Testis (tissue), 2 donors: ENCODE data around the gene DAAM2.

Experiments used
- POLR2A ChIP-seq: fragments of 450-650 bp; IDR thresholded peaks from one replicate; pipeline ENCODE4 v1.6.1; 2017; ENCODE audit warnings: antibody characterized with exemption, mild to moderate bottlenecking, moderate library complexity
- TF ChIP-seq, protein P1 (sequence below), 3 experiments: fragments of 450-650 bp in 2 of 3; fragments of 200-600 bp in 1 of 3; sonication (generic) in 1 of 3; IDR thresholded peaks; one replicate each; pipeline ENCODE4 v1.5.1; 2016 to 2019; ENCODE audit warnings: antibody characterized with exemption in 3 of 3, mild to moderate bottlenecking in 2 of 3, moderate library complexity in 1 of 3

DNA sequence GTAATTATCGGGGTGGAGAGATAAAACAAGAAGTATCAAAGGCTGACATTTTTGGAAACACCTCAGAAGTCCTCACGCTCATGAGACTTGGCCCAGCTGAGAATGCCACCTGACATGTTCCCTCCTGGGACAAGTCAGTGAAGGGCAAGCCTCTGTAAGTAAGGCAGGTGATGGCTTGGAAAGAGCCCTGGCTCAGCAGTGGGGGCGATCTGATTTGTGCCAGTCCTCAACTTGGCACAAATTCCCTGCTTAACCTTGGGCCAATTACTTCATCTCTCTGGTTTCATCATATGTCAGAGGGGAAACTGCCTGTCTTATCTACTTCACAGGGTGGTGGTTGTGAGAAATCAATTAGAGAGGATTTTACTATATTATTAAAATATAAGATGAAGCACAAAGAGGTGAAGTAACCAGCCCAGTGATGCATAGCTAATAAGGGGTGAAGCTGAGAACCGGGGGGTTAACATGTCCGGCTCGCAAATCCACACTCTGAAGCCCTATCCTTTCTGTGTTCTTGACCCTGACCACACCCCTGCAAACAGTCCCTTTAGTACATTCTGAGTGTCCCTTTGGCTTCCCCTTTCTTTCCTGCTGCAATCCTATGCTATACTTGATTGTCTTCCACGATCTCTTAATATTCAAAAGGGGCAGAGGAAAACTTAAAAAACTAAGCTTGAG, 150.9 kb downstream of the DAAM2 start:
- TF ChIP-seq, protein P1, sequence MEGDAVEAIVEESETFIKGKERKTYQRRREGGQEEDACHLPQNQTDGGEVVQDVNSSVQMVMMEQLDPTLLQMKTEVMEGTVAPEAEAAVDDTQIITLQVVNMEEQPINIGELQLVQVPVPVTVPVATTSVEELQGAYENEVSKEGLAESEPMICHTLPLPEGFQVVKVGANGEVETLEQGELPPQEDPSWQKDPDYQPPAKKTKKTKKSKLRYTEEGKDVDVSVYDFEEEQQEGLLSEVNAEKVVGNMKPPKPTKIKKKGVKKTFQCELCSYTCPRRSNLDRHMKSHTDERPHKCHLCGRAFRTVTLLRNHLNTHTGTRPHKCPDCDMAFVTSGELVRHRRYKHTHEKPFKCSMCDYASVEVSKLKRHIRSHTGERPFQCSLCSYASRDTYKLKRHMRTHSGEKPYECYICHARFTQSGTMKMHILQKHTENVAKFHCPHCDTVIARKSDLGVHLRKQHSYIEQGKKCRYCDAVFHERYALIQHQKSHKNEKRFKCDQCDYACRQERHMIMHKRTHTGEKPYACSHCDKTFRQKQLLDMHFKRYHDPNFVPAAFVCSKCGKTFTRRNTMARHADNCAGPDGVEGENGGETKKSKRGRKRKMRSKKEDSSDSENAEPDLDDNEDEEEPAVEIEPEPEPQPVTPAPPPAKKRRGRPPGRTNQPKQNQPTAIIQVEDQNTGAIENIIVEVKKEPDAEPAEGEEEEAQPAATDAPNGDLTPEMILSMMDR (IDR thresholded peaks at IDR 0.05) = no peak
- no peak for TF ChIP-seq POLR2A
